IPS-15b (cell line): Measurements from ENCODE around the gene RBM17.
"Not testable (repeated sequence)": the region's sequence is repeated elsewhere in the genome, so short reads cannot be mapped to it uniquely, and the experiment has no call there.

Experiments used
- H3K27me3 ChIP-seq: one replicate; pipeline ENCODE4 v1.6.1; 2013; ENCODE audit warnings: low read length; ENCODE audit not compliant: control insufficient read depth, insufficient read depth
- H3K36me3 ChIP-seq: one replicate; pipeline ENCODE4 v1.6.1; 2013; ENCODE audit warnings: low read length; ENCODE audit not compliant: control insufficient read depth, insufficient read depth
- H3K4me1 ChIP-seq: one replicate; pipeline ENCODE4 v1.6.1; 2013; ENCODE audit warnings: mild to moderate bottlenecking, low read length; ENCODE audit not compliant: control insufficient read depth, insufficient read depth
- H3K4me3 ChIP-seq: one replicate; pipeline ENCODE4 v1.5.1; 2013; ENCODE audit warnings: low read depth, low read length
- H3K9ac ChIP-seq: one replicate; pipeline ENCODE4 v1.6.1; 2013; ENCODE audit warnings: low read depth, mild to moderate bottlenecking, low read length
- H3K9me3 ChIP-seq: one replicate; pipeline ENCODE4 v1.6.1; 2013; ENCODE audit warnings: mild to moderate bottlenecking, low read length; ENCODE audit not compliant: control insufficient read depth, insufficient read depth

The RBM17 gene

DNA sequence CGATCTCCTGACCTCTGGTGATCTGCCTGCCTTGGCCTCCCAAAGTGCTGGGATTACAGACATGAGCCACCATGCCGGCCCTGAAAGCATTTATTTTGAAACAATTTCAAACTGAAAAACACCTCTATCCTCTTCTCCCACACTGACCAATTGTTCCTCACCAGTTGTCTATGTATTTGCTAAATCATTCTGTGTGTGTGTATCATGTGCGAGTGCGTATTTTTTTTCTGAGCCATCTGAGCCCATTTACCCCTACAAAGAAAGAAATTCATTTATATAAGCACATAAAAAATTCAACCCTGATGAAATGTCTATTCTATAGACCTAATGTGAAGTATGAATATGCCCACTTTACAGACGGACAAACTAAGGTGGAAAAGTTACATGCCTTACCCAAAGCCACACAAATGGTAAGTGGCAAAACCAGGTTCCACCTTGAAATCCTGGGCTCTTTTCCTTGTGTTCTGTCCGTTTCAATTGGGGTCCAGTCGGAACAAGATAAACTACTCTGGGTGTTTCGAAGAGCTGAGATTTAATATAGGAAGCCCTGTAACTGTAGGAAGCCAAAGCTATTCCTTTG lies 46.8 kb downstream of the RBM17 start:
- Histone ChIP-seq H3K36me3 (no peaks in the 10 kb centered on the region), H3K4me1 (peaks cover 5% of the 10 kb centered on the region), H3K27me3 (peaks cover 3% of the 10 kb centered on the region), H3K9ac (no peak overlapping the region), H3K4me3 (no peak overlapping the region), H3K9me3 (no peaks in the 10 kb centered on the region)

DNA sequence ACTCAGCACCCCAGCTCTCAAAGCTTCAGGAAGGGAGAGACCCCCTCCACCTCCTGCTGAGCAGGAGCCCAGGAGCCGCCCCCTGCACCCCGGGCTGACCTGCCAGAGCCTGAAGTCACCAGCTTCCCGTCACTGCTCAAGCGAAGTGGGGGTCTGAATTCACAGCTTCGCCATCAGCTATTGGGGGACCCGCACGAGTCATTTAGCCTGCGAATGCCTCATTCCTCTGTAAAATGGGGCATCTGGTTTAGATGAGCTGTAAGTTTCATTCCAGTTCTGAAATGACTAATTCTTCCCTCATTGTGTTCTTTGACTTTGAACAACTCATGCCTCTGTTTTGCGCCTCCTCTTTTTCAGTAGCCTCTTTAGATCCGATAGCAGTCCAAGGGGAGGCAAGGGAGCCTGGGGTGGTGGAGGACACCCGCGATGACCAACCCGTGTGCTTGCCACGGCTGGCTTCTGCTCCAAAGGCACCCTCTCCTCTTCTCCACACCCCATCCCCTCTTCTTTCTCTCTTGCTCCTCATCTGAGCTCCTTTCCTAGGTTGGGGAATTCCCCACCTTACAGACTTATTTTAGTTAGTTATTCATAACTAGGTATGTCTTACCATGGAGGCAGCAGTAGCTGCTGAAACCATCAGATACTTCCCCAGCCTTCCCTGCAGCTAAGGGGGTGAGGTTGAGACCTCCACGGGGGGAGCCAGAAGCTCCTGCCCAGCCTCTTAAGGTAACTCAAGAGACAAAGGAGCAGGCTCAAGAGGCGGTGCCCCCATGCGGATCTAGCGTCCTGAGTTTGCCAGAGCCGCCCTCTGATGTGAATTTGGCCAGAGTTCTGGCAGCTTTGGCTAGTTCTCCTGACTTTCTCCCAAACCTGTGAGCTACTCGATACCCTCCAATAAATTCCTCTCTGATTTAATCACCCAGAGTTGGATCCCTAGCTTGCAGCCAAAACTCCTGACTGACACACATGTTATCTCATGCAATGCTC lies 47.7 kb downstream of the RBM17 start:
- H3K9me3 ChIP-seq, result no peaks in the 10 kb centered on the region
- H3K27me3 ChIP-seq, result peaks cover 5% of the 10 kb centered on the region
- peaks cover 5% of the 10 kb centered on the region for H3K4me1 ChIP-seq
- H3K36me3 ChIP-seq, result no peaks in the 10 kb centered on the region
- no peak overlapping the region for H3K4me3 ChIP-seq
- no peak overlapping the region for H3K9ac ChIP-seq

DNA sequence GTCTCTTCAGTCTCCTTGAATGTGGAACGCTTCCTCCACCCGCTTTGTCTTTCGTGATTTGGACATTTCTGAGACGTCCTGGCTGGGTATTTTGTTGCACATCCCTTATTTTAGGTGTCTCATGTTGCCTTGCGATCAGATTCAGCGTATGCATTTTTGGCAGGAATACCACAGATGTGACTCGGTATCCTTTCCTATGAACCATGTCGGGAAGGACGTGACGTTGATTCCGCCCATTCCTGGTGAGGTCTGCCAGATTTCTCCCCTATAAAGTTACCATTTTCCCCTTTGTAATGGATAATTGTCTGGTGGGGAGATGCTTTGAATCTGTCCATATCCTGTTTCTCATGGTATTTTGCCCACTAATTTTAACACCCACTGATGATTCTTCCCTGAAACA lies 49.6 kb downstream of the RBM17 start:
- peaks cover 5% of the 10 kb centered on the region for H3K4me1 ChIP-seq
- no peaks in the 10 kb centered on the region for H3K36me3 ChIP-seq
- H3K9ac ChIP-seq, result no peak overlapping the region
- H3K4me3 ChIP-seq, result no peak overlapping the region
- no peaks in the 10 kb centered on the region for H3K9me3 ChIP-seq
- H3K27me3 ChIP-seq, result peaks cover 10% of the 10 kb centered on the region

GRCh38 chr10:6139470-6139869 lies 50.6 kb downstream of the RBM17 start:
- Histone ChIP-seq H3K27me3 (peaks cover 14% of the 10 kb centered on the region), H3K36me3 (no peaks in the 10 kb centered on the region), H3K4me1 (peaks cover 3% of the 10 kb centered on the region), H3K9me3 (no peaks in the 10 kb centered on the region), H3K9ac (no peak overlapping the region), H3K4me3 (no peak overlapping the region)

GRCh38 chr10:6140141-6140841 lies 51.5 kb downstream of the RBM17 start:
- Histone ChIP-seq H3K9ac (no peak overlapping the region), H3K9me3 (no peaks in the 10 kb centered on the region)

DNA sequence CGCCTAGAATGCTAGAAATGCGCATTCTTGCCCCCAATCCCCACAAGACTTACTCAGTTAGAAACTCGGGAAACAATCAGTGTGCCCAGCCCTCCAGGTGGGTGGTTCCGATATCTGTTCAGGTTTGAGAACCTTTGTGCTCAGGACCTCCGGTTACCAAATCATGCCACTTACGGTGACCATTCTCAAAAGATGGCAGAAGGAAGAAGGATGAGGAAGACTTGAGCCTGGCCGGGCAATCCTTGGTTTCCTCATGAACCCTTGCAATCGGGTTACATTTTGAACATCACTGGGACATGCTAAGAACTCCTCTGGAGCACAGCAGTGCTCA lies 52.1 kb downstream of the RBM17 start:
- Histone ChIP-seq H3K36me3 (no peaks in the 10 kb centered on the region), H3K4me1 (peaks cover 3% of the 10 kb centered on the region), H3K9ac (no peak overlapping the region), H3K4me3 (no peak overlapping the region), H3K27me3 (peaks cover 14% of the 10 kb centered on the region), H3K9me3 (no peaks in the 10 kb centered on the region)

More at GRCh38 chr10:6140141-6140841, 51.5 kb downstream of the RBM17 start:
- H3K27me3 ChIP-seq, result peaks cover 14% of the 10 kb centered on the region
- H3K36me3 ChIP-seq, result no peaks in the 10 kb centered on the region
- peaks cover 3% of the 10 kb centered on the region for H3K4me1 ChIP-seq
- H3K4me3 ChIP-seq, result no peak overlapping the region

DNA sequence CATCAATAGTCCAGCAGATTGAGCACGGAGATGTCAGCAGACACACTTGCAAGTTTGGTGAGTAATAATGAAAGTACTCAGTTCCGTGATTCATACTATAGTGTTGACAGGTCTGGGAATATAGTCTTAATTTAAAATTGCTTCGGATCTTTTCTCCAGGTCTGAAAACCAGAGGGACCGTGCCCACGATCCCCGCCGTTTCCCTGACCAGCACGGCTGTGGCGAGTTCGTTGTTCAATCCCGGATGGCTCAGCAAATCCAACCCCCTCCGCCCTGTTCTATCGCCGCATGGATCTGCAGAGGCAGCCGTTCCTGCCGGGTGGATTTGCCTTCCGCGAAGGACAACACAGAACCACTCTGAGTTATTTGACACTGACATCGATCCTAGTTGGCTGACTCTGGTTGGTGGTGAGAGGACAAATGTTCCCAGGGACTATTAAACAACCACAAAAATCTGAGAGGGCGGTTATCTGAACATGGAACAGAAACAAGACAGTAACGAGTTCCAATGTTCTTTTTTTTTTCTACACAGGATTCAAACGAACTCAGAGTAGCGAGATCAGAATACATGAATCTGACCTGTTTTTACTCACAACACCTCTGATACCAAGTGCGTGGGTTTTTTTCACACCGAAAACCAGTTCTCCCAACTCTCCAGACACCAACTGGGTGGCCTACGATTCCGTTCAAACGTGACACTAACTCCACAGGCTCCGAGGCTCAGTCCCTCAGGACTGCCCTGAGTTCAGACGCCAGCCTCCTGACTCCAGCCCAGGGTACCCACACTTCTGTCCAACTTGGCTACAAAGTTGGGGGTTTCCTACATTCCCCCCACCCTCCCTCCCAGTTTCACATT lies 52.7 kb downstream of the RBM17 start:
- Histone ChIP-seq H3K4me3 (no peak overlapping the region), H3K36me3 (no peaks in the 10 kb centered on the region)

DNA sequence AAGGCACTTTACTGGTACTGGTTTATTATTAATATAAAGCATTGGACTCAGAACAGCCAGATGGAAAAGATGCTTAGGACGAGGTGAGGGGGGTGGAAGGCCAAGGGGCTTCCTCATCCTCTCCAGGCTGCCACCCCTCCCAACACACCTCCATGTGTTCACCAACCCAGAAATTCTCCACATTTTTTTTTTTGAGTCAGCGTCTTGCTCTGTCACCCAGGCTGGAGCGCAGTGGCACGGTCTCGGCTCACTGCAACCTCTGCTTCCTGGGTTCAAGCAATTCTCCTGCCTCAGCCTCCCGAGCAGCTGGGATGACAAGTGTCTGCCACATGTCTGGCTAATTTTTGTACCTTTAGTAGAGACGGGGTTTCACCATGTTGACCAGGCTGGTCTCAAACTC lies 53.4 kb downstream of the RBM17 start:
- not testable (repeated sequence) for H3K9me3 ChIP-seq, H3K4me3 ChIP-seq, H3K9ac ChIP-seq, H3K36me3 ChIP-seq, H3K4me1 ChIP-seq
- H3K27me3 ChIP-seq, result peaks cover 17% of the 10 kb centered on the region

More for the DNA sequence above, 52.7 kb downstream of the RBM17 start:
- Histone ChIP-seq H3K27me3 (peaks cover 14% of the 10 kb centered on the region), H3K4me1 (peaks cover 3% of the 10 kb centered on the region), H3K9me3 (no peaks in the 10 kb centered on the region), H3K9ac (no peak overlapping the region)

DNA sequence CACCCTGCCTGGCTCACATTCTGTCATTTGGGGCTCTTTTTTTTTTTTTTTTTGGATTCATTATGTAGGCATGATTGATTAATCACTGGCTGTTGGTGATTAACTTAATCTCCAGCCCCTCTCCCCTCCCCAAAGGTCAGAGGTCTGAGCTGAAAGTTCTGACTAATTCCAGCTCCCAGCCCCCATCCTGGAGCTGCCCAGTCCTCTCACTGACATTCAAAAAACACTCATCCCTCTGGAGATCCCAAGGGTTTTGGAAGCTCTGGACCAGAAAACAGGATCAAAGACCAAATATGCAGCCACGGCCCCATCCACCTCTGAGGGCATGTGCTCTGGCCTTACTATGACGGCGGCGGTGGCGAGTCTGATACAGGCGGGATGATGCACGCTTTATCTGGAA lies 53.8 kb downstream of the RBM17 start:
- Histone ChIP-seq H3K36me3 (no peaks in the 10 kb centered on the region), H3K27me3 (peaks cover 17% of the 10 kb centered on the region), H3K9ac (no peak overlapping the region), H3K4me1 (peaks cover 3% of the 10 kb centered on the region), H3K4me3 (no peak overlapping the region), H3K9me3 (no peaks in the 10 kb centered on the region)

DNA sequence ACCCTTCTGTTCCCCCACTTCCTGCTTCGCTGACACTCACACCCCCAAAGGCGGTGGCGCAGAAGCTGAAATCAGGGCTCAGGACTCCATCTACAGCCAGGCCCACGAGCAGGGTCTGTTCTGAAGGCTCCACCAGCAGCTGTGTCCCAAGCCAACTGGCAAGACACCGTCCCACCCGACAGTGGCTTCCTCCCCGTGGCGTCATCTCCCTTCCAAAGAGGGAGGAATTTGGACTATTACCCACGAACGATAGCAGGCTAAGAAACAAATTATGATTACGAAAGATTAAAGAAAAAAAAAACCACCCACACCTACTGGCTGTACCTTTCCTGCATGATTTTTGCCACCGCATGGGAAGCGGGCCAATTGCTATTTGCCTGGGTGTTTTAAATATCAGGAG lies 54.3 kb downstream of the RBM17 start:
- no peak overlapping the region for H3K9ac ChIP-seq
- H3K36me3 ChIP-seq, result no peaks in the 10 kb centered on the region
- H3K4me1 ChIP-seq, result peaks cover 3% of the 10 kb centered on the region
- H3K4me3 ChIP-seq, result no peak overlapping the region
- H3K9me3 ChIP-seq, result no peaks in the 10 kb centered on the region
- H3K27me3 ChIP-seq, result peaks cover 17% of the 10 kb centered on the region
